IMR-90 (cell line): ENCODE data around the gene ASTN2. TPM values are rescaled to one million over a fixed set of nuclear protein-coding genes. Genes with fewer than 3 reads are reported as not detected.

Experiments
- ATAC-seq: fragments of 200-7000 bp; cut with Tn5 transposase; 2 replicates; pipeline ENCODE4 v1.9.1; 2020; ENCODE audit warnings: low read depth, mild to moderate bottlenecking, moderate library complexity
- BruUV-seq: library from RNA; stranded (reverse); fragments of 400-500 nt; replicated peaks from 2 replicates; lab custom pipeline; 2021; lab: Mats Ljungman, UMichigan
- CTCF ChIA-PET: fragments of 300-600 bp; formaldehyde crosslinking; extraction: SDS; loops from one replicate; lab custom pipeline; 2021; ENCODE audit warnings: antibody characterized with exemption; lab: Yijun Ruan, JAX
- POLR2A ChIA-PET: fragments of 300-600 bp; sonication (Branson Sonifier 250); formaldehyde crosslinking; loops from one replicate; lab custom pipeline; 2022; ENCODE audit warnings: antibody characterized with exemption; ENCODE audit not compliant: unreplicated experiment; lab: Charles Lee
- DNase-seq: peaks from one replicate; pipeline ENCODE4 v3.0.0; 2013
- H2AFZ ChIP-seq: replicated peaks from 2 replicates; pipeline ENCODE3; 2013; ENCODE audit warnings: low read length, mild to moderate bottlenecking; ENCODE audit not compliant: poor library complexity
- H2AK5ac ChIP-seq: 2 replicates; pipeline ENCODE4 v1.6.1; 2013; ENCODE audit warnings: low read depth, low read length, inconsistent platforms
- H2AK9ac ChIP-seq: replicated peaks from 2 replicates; pipeline ENCODE3; 2013; ENCODE audit warnings: mild to moderate bottlenecking, low read depth, low read length, moderate library complexity; ENCODE audit not compliant: poor library complexity
- H2BK120ac ChIP-seq: 2 replicates; pipeline ENCODE4 v1.6.1; 2013; ENCODE audit warnings: low read depth, low read length, inconsistent platforms
- H2BK15ac ChIP-seq: 3 replicates; pipeline ENCODE4 v1.6.1; 2013; ENCODE audit warnings: low read depth, low read length, inconsistent platforms
- H2BK20ac ChIP-seq: 2 replicates; pipeline ENCODE4 v1.6.1; 2013; ENCODE audit warnings: low read depth, mild to moderate bottlenecking, inconsistent platforms, low read length, moderate library complexity
- H2BK5ac ChIP-seq: 2 replicates; pipeline ENCODE4 v1.6.1; 2013; ENCODE audit warnings: mild to moderate bottlenecking, low read depth, low read length, inconsistent platforms; ENCODE audit not compliant: poor library complexity, severe bottlenecking
- H3K14ac ChIP-seq: replicated peaks from 2 replicates; pipeline ENCODE4 v1.6.1; 2013; ENCODE audit warnings: low read depth, low read length, inconsistent platforms
- H3K18ac ChIP-seq: 2 replicates; pipeline ENCODE4 v1.6.1; 2013; ENCODE audit warnings: low read depth, low read length, control low read depth
- H3K23ac ChIP-seq: 2 replicates; pipeline ENCODE4 v1.6.1; 2013; ENCODE audit warnings: low read depth, low read length, inconsistent platforms
- H3K27ac ChIP-seq: 2 replicates; pipeline ENCODE4 v1.5.1; 2013; ENCODE audit warnings: mild to moderate bottlenecking, control low read depth, low read length; ENCODE audit not compliant: insufficient read depth
- H3K27me3 ChIP-seq: 2 replicates; pipeline ENCODE4 v1.6.1; 2013; ENCODE audit warnings: low read length; ENCODE audit not compliant: control insufficient read depth, insufficient read depth
- H3K36me3 ChIP-seq: 2 replicates; pipeline ENCODE4 v1.6.1; 2013; ENCODE audit warnings: low read length, mixed read lengths; ENCODE audit not compliant: control insufficient read depth, insufficient read depth
- H3K4ac ChIP-seq: 2 replicates; pipeline ENCODE4 v1.6.1; 2013; ENCODE audit warnings: low read depth, low read length, inconsistent platforms
- H3K4me1 ChIP-seq: 2 replicates; pipeline ENCODE4 v1.6.1; 2013; ENCODE audit warnings: low read length, mixed read lengths; ENCODE audit not compliant: control insufficient read depth, insufficient read depth
- H3K4me2 ChIP-seq: 2 replicates; pipeline ENCODE4 v1.6.1; 2013; ENCODE audit warnings: low read depth, mild to moderate bottlenecking, control low read depth, low read length, moderate library complexity
- H3K4me3 ChIP-seq: 2 replicates; pipeline ENCODE4 v1.5.1; 2013; ENCODE audit warnings: low read depth, mild to moderate bottlenecking, control low read depth, low read length, moderate library complexity; ENCODE audit not compliant: insufficient read depth
- H3K56ac ChIP-seq: 2 replicates; pipeline ENCODE4 v1.6.1; 2013; ENCODE audit warnings: low read length, inconsistent platforms; ENCODE audit not compliant: insufficient read depth; ENCODE audit errors: extremely low read depth
- H3K79me1 ChIP-seq, 2 experiments: 2 replicates each; pipeline ENCODE4 v1.6.1; 2013; ENCODE audit warnings: low read length in 2 of 2, inconsistent platforms in 1 of 2, low read depth in 1 of 2
- H3K9ac ChIP-seq: 2 replicates; pipeline ENCODE4 v1.6.1; 2013; ENCODE audit warnings: low read depth, low read length, control low read depth
- H3K9me1 ChIP-seq: 2 replicates; pipeline ENCODE4 v1.6.1; 2013; ENCODE audit warnings: low read length, inconsistent platforms; ENCODE audit not compliant: insufficient read depth
- H3K9me3 ChIP-seq: 2 replicates; pipeline ENCODE4 v1.6.1; 2013; ENCODE audit warnings: low read length; ENCODE audit not compliant: control insufficient read depth, insufficient read depth
- H4K20me1 ChIP-seq: 2 replicates; pipeline ENCODE4 v1.6.1; 2013; ENCODE audit warnings: low read length, inconsistent platforms; ENCODE audit not compliant: insufficient read depth
- H4K5ac ChIP-seq: 2 replicates; pipeline ENCODE4 v1.6.1; 2013; ENCODE audit warnings: mild to moderate bottlenecking, low read depth, low read length, control low read depth
- H4K8ac ChIP-seq, 2 experiments: 2 replicates each; pipeline ENCODE4 v1.6.1; 2013; ENCODE audit warnings: low read depth in 2 of 2, low read length in 2 of 2, control low read depth in 1 of 2, inconsistent platforms in 1 of 2
- H4K91ac ChIP-seq: 2 replicates; pipeline ENCODE4 v1.6.1; 2013; ENCODE audit warnings: low read depth, low read length, inconsistent platforms; ENCODE audit not compliant: insufficient read depth
- BHLHE40 ChIP-seq: fragments of 150-350 bp; IDR thresholded peaks from 2 replicates; pipeline ENCODE4 v1.6.1; 2016; ENCODE audit warnings: mild to moderate bottlenecking, low read depth, low read length
- CEBPB ChIP-seq: IDR thresholded peaks from 2 replicates; pipeline ENCODE4 v1.6.1; 2012; ENCODE audit warnings: low read depth, low read length, improper control_type of control experiment
- CTCF ChIP-seq: conservative IDR thresholded peaks from 2 replicates; pipeline ENCODE4 v1.5.1; 2012; ENCODE audit warnings: mild to moderate bottlenecking, low read depth, low read length, improper control_type of control experiment
- RAD21 ChIP-seq: IDR thresholded peaks from 2 replicates; pipeline ENCODE4 v1.6.1; 2012; ENCODE audit warnings: low read length, improper control_type of control experiment
- RCOR1 ChIP-seq: IDR thresholded peaks from 2 replicates; pipeline ENCODE4 v1.6.1; 2012; ENCODE audit warnings: mild to moderate bottlenecking, low read length, improper control_type of control experiment; ENCODE audit not compliant: insufficient replicate concordance
- RFX5 ChIP-seq: IDR thresholded peaks from 2 replicates; pipeline ENCODE4 v1.8.0; 2012; ENCODE audit warnings: low read depth, mild to moderate bottlenecking, low read length, moderate library complexity
- SMC3 ChIP-seq: fragments of 150-350 bp; IDR thresholded peaks from 2 replicates; pipeline ENCODE4 v1.6.1; 2016; ENCODE audit warnings: low read depth, mild to moderate bottlenecking, antibody characterized with exemption, low read length, moderate library complexity
- whole genome bisulfite sequencing, 2 experiments: methylation state at CpG; one replicate each; pipeline versions ENCODE4 v1.1.5 to v1.1.7; 2013; ENCODE audit warnings: missing lambda C conversion rate in 2 of 2; ENCODE audit not compliant: insufficient read length in 1 of 2; ENCODE audit errors: extremely low coverage in 2 of 2; 5-methylcytosine and 5-hydroxymethylcytosine counted together
- dilution Hi-C: fragments of 300-500 bp; cut with HindIII; formaldehyde crosslinking; loops from one replicate; pipeline ENCODE4 v1.14.3; 2018; ENCODE audit warnings: low sequenced_read_pairs; ENCODE audit not compliant: unreplicated experiment
- in situ Hi-C: fragments of 300-500 bp; cut with MboI; formaldehyde crosslinking; loops from 3 replicates; pipeline ENCODE4 v1.14.3; 2019; ENCODE audit warnings: low sequenced_read_pairs, inconsistent platforms, mixed read lengths
- intact Hi-C: fragments of 100-400 bp; cut with micrococcal nuclease; formaldehyde crosslinking; loops from 2 replicates; pipeline ENCODE4 v1.10.0; 2022
- polyA plus RNA-seq, 3 experiments: library from polyadenylated mRNA; depleted of rRNA; stranded (reverse); fragments of >200 nt; gene quantifications; 2 replicates each; pipeline ENCODE4 v1.2.3, GENCODE V29; 2012; ENCODE audit warnings: low replicate concordance in 1 of 3
- total RNA-seq: library from RNA; depleted of rRNA; stranded (reverse); fragments of >200 nt; gene quantifications from 2 replicates; pipeline ENCODE4 v1.2.3, GENCODE V29; 2012

ASTN2 gene
- total and polyA plus RNA-seq, 2 of the 4 experiments (the other 2 are of a cell fraction) = 3.8 to 6.8 TPM

DNA sequence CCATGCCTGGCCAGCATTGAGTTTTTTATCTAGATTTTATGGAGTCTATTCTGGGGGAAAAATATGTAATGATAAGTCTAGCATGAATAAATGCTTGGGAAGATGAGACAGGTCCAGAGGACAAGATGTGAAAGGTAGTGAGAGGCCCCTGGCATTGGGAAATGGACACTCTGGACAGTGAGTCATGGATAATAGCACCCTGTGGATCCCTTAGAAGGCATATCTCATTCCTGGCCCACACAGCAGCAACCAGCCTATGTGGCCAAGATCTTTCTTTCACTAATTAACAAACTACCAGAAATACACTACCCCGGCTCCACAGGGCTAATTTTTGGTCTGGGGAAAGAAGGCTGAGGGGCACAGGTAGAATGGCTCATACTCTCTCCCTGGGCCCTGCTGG lies 371.7 kb downstream of the ASTN2 start:
- Histone ChIP-seq H3K4ac (no peak overlapping the region), H3K36me3 (no peaks in the 10 kb centered on the region), H3K18ac (no peak overlapping the region), H4K8ac (no peak overlapping the region), H3K23ac (no peak overlapping the region), H3K4me1 (no peaks in the 10 kb centered on the region), H4K5ac (no peak overlapping the region), H2AK5ac (no peak overlapping the region), H3K9me1 (no peaks in the 10 kb centered on the region), H4K91ac (no peak overlapping the region), H3K4me2 (no peak overlapping the region), H3K79me1 (no peaks in the 10 kb centered on the region), H3K9ac (no peak overlapping the region), H2AK9ac (no peak overlapping the region), H3K27ac (no peak overlapping the region), H2BK20ac (no peak overlapping the region), H3K27me3 (no peaks in the 10 kb centered on the region), H2AFZ (no peak overlapping the region), H3K56ac (no peak overlapping the region), H2BK5ac (no peak overlapping the region), H2BK15ac (no peak overlapping the region), H3K4me3 (no peak overlapping the region), H3K14ac (no peak overlapping the region), H4K20me1 (no peaks in the 10 kb centered on the region), H3K9me3 (0 out of 2 replicates have a peak, but pooled peaks cover 2% of the 10 kb centered on the region), H2BK120ac (no peak overlapping the region)
- ChIA-PET POLR2A (no interaction called here), CTCF (no interaction called here)
- TF ChIP-seq CTCF (no peak), CEBPB (no peak), RAD21 (no peak), RCOR1 (no peak), RFX5 (no peak), SMC3 (no peak), BHLHE40 (no peak)
- dilution Hi-C loops = no loop called here
- DNase-seq (no peak), ATAC-seq (no peak)
- no CpG with 5 or more reads among the region's 1 CpG for WGBS, 2 experiments
- in situ Hi-C loops = no loop called here
- intact Hi-C loops = no loop called here
- no TSS peak for BruUV-seq
